Colonic mucosa (tissue), 4 donors: ENCODE results near the gene DOCK9. TPM values are rescaled to one million over a fixed set of nuclear protein-coding genes. Genes with fewer than 3 reads are reported as not detected.

Source experiments
- DNase-seq: peaks from one replicate; pipeline ENCODE4 v3.0.0-alpha.2; 2020
- H3K27ac ChIP-seq: fragments of 200-600 bp; one replicate; pipeline ENCODE4 v1.8.0; 2021
- H3K27me3 ChIP-seq: fragments of 200-600 bp; one replicate; pipeline ENCODE4 v1.8.0; 2021
- H3K36me3 ChIP-seq: fragments of 200-600 bp; one replicate; pipeline ENCODE4 v1.8.0; 2021
- H3K4me1 ChIP-seq: fragments of 200-600 bp; one replicate; pipeline ENCODE4 v1.8.0; 2021; ENCODE audit warnings: mild to moderate bottlenecking
- H3K4me3 ChIP-seq: fragments of 200-600 bp; one replicate; pipeline ENCODE4 v1.8.0; 2021
- H3K9ac ChIP-seq, 2 donors: one replicate each; pipeline ENCODE4 v1.7.0; 2013; ENCODE audit warnings: control low read depth in 2 of 2, low read depth in 2 of 2, low read length in 2 of 2
- H3K9me3 ChIP-seq: fragments of 200-600 bp; one replicate; pipeline ENCODE4 v1.8.0; 2021
- intact Hi-C: fragments of 100-400 bp; cut with DNase I; formaldehyde crosslinking; loops from one replicate; pipeline ENCODE4 v1.14.1; 2022
- total RNA-seq, 2 donors: library from RNA; stranded (reverse); fragmentation: NEBNext Ultra II Directional in 1 of 2; extraction: Animal tissue kit (Norgen Biotek cat#: 25700) in 1 of 2; gene quantifications; one replicate each; pipeline ENCODE4 v1.2.1, GENCODE V29; 2021
- TF ChIP-seq, protein P1 (sequence below): fragments of 200-600 bp; IDR thresholded peaks from one replicate; pipeline ENCODE4 v1.8.0; 2022; ENCODE audit warnings: antibody characterized with exemption, mild to moderate bottlenecking
- donor health status: healthy.
- donor health status: DM: no; HTN: no; CAD: no.
- donor health status: DM: no; HTN: no; CAD: no.

Gene DOCK9
- total RNA-seq, 2 donors from 2014 or later, result 42.3 to 52.4 TPM

GRCh38 chr13:98922306-98922705, 55.6 kb downstream of the DOCK9 start:
- TF ChIP-seq, protein P1, sequence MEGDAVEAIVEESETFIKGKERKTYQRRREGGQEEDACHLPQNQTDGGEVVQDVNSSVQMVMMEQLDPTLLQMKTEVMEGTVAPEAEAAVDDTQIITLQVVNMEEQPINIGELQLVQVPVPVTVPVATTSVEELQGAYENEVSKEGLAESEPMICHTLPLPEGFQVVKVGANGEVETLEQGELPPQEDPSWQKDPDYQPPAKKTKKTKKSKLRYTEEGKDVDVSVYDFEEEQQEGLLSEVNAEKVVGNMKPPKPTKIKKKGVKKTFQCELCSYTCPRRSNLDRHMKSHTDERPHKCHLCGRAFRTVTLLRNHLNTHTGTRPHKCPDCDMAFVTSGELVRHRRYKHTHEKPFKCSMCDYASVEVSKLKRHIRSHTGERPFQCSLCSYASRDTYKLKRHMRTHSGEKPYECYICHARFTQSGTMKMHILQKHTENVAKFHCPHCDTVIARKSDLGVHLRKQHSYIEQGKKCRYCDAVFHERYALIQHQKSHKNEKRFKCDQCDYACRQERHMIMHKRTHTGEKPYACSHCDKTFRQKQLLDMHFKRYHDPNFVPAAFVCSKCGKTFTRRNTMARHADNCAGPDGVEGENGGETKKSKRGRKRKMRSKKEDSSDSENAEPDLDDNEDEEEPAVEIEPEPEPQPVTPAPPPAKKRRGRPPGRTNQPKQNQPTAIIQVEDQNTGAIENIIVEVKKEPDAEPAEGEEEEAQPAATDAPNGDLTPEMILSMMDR, result no peak
- H3K27ac ChIP-seq, result no peak overlapping the region
- intact Hi-C loops, result no loop called here

GRCh38 chr13:98921786-98922185, 56.1 kb downstream of the DOCK9 start:
- Histone ChIP-seq H3K27me3 (no peaks in the 10 kb centered on the region), H3K27ac (no peak overlapping the region), H3K4me3 (no peak overlapping the region), H3K4me1 (no peaks in the 10 kb centered on the region), H3K9me3 (no peaks in the 10 kb centered on the region), H3K9ac (no peak overlapping the region), H3K36me3 (no peaks in the 10 kb centered on the region)
- no peak for DNase-seq
- intact Hi-C loops, result no loop called here
- TF ChIP-seq, protein P1, result no peak

More at GRCh38 chr13:98922306-98922705, 55.6 kb downstream of the DOCK9 start:
- no peaks in the 10 kb centered on the region for H3K36me3 ChIP-seq
- H3K4me3 ChIP-seq, result no peak overlapping the region
- no peak for DNase-seq
- H3K4me1 ChIP-seq, result no peaks in the 10 kb centered on the region
- H3K9ac ChIP-seq, result no peak overlapping the region
- H3K27me3 ChIP-seq, result no peaks in the 10 kb centered on the region
- H3K9me3 ChIP-seq, result no peaks in the 10 kb centered on the region

GRCh38 chr13:98921015-98921580, 56.8 kb downstream of the DOCK9 start:
- intact Hi-C loops, result no loop called here
- H3K9ac ChIP-seq, result no peak overlapping the region
- H3K36me3 ChIP-seq, result no peaks in the 10 kb centered on the region
- no peak overlapping the region for H3K27ac ChIP-seq
- H3K4me3 ChIP-seq, result no peak overlapping the region
- no peaks in the 10 kb centered on the region for H3K4me1 ChIP-seq
- H3K9me3 ChIP-seq, result no peaks in the 10 kb centered on the region
- TF ChIP-seq, protein P1, result no peak
- no peaks in the 10 kb centered on the region for H3K27me3 ChIP-seq
- DNase-seq, result no peak

DNA sequence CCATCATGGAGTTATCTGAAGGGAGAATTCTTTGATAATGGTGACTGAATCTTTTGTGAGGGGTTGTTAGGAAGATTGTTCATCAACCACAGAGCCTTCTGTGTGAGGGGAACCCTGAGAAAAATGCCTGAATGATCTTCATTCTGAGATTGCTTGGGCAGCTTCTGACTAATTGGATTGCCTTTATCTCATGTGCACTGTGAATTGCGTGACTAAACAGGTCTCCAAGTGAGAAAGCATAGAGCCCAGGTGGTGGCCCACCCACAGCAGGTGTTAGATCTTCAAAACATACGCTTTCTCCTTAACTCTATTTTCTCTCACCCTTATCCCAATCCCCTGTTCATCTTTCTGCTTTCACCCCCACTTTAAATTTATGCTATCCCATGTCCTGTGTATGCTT, 58.3 kb downstream of the DOCK9 start:
- no peak for DNase-seq
- H3K36me3 ChIP-seq, result no peaks in the 10 kb centered on the region
- intact Hi-C loops, result no loop called here
- no peak overlapping the region for H3K27ac ChIP-seq
- no peaks in the 10 kb centered on the region for H3K27me3 ChIP-seq
- no peaks in the 10 kb centered on the region for H3K4me1 ChIP-seq
- no peaks in the 10 kb centered on the region for H3K9me3 ChIP-seq
- no peak overlapping the region for H3K9ac ChIP-seq
- TF ChIP-seq, protein P1, result no peak
- no peak overlapping the region for H3K4me3 ChIP-seq

GRCh38 chr13:98918771-98919170, 59.1 kb downstream of the DOCK9 start:
- no peak for DNase-seq
- Histone ChIP-seq H3K36me3 (no peaks in the 10 kb centered on the region), H3K9ac (no peak overlapping the region), H3K9me3 (no peaks in the 10 kb centered on the region), H3K27ac (no peak overlapping the region), H3K4me3 (no peak overlapping the region), H3K4me1 (no peaks in the 10 kb centered on the region), H3K27me3 (no peaks in the 10 kb centered on the region)
- TF ChIP-seq, protein P1, result no peak
- intact Hi-C loops, result no loop called here
